Breast epithelium (tissue), 3 donors: Measurements from ENCODE around the gene SHMT2.

Experiments used
- CTCF ChIP-seq, 3 donors: fragments of 450-650 bp; IDR thresholded peaks; one replicate each; pipeline ENCODE4 v1.5.1; 2016 to 2017; ENCODE audit warnings: antibody characterized with exemption in 3 of 3, mild to moderate bottlenecking in 3 of 3, moderate library complexity in 3 of 3
- POLR2AphosphoS5 ChIP-seq, 3 donors: sonication (generic); formaldehyde crosslinking; IDR thresholded peaks; one replicate each; pipeline ENCODE4 v1.6.1; 2017; ENCODE audit warnings: antibody characterized with exemption in 3 of 3

- TF ChIP-seq CTCF (IDR thresholded peaks at IDR 0.05) (peak; percentile 82 to 93 (median 91)), POLR2AphosphoS5 (IDR thresholded peaks at IDR 0.05) (peak in 1 of 3 donors; percentile 26)
Observed at GRCh38 chr12:57182918-57183575, 46.5 kb upstream of the SHMT2 start.
